SJCRH30 (cell line): ENCODE data around the gene PRRC2B. TPM values are rescaled to one million over a fixed set of nuclear protein-coding genes. Genes with fewer than 3 reads are reported as not detected.
"Not testable (repeated sequence)": the region's sequence is repeated elsewhere in the genome, so short reads cannot be mapped to it uniquely, and the experiment has no call there.

Experiments
- DNase-seq, 2 experiments: peaks; one replicate each; pipeline ENCODE4 v3.0.0-alpha.2; 2015 to 2020
- H3K27ac ChIP-seq: fragments of 250-450 bp; sonication (Bioruptor Pico); 2 replicates; pipeline ENCODE4 v1.5.1; 2020; ENCODE audit warnings: mild to moderate bottlenecking, moderate library complexity
- H3K27me3 ChIP-seq: fragments of 250-450 bp; sonication (Bioruptor Pico); 2 replicates; pipeline ENCODE4 v1.5.1; 2020; ENCODE audit warnings: mild to moderate bottlenecking, moderate library complexity
- H3K36me3 ChIP-seq: fragments of 250-450 bp; sonication (Bioruptor Pico); 2 replicates; pipeline ENCODE4 v1.5.1; 2020; ENCODE audit warnings: mild to moderate bottlenecking, moderate library complexity
- H3K4me1 ChIP-seq: fragments of 250-450 bp; sonication (Bioruptor Pico); 2 replicates; pipeline ENCODE4 v1.5.1; 2020; ENCODE audit warnings: mild to moderate bottlenecking, moderate library complexity
- H3K4me3 ChIP-seq: fragments of 250-450 bp; sonication (Bioruptor Pico); 2 replicates; pipeline ENCODE4 v1.5.1; 2020; ENCODE audit warnings: mild to moderate bottlenecking, moderate library complexity
- H3K9me3 ChIP-seq: fragments of 250-450 bp; sonication (Bioruptor Pico); replicated peaks from 2 replicates; pipeline ENCODE4 v1.5.1; 2020; ENCODE audit warnings: mild to moderate bottlenecking, moderate library complexity
- total RNA-seq: library from RNA; depleted of rRNA; stranded (reverse); fragments of >200 nt; shearing (Covaris generic); gene quantifications from 2 replicates; pipeline ENCODE4 v1.2.3, GENCODE V29; 2014; rRNA removed

The PRRC2B gene
- total RNA-seq, 1 experiment from 2014 or later: 185 TPM

DNA sequence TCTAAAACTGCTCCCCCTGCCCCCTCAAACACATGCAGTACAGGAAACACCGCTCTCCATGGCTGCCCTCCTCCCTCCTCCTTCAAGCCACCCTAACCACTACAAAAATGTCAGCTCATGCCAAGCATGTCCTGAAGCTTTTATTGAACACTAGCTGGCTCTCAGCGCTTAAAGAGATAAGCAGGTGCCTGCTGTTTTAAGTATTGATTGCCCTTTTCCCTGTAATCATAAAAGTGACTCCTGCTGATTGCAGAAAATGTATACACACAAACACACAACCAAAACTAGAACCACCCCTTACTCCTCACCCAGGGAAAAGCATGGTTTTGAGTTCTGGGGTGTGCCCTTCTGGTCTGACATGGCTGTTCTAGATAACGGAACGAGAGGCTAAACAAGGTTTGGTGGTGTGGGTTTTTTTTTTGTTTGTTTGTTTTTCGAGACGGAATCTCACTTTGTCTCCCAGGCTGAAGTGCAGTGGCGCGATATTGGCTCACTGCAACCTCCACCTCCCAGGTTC is 140.9 kb downstream of the PRRC2B start:
- H3K27me3 ChIP-seq: no peaks in the 10 kb centered on the region
- peaks cover 4% of the 10 kb centered on the region; the same call in 1 of the 2 replicates for H3K36me3 ChIP-seq
- H3K9me3 ChIP-seq: no peaks in the 10 kb centered on the region
- H3K27ac ChIP-seq: no peak overlapping the region
- no peak for DNase-seq
- no peak overlapping the region for H3K4me3 ChIP-seq
- H3K4me1 ChIP-seq: no peaks in the 10 kb centered on the region

- no peak overlapping the region for H3K4me3 ChIP-seq
- no peaks in the 10 kb centered on the region for H3K36me3 ChIP-seq
- no peaks in the 10 kb centered on the region for H3K27me3 ChIP-seq
- H3K4me1 ChIP-seq: no peaks in the 10 kb centered on the region
- no peak for DNase-seq
- peaks cover 4% of the 10 kb centered on the region; the same call in 1 of the 2 replicates for H3K9me3 ChIP-seq
- H3K27ac ChIP-seq: no peak overlapping the region
These were observed 144.1 kb downstream of the PRRC2B start for GRCh38 chr9:131537946-131538345.

- no peaks in the 10 kb centered on the region for H3K36me3 ChIP-seq
These were observed 145.5 kb downstream of the PRRC2B start for GRCh38 chr9:131539223-131539923.

GRCh38 chr9:131543141-131543540 is 149.3 kb downstream of the PRRC2B start:
- peaks cover 11% of the 10 kb centered on the region for H3K9me3 ChIP-seq
- no peak overlapping the region for H3K4me3 ChIP-seq
- DNase-seq: no peak
- no peak overlapping the region for H3K27ac ChIP-seq
- peaks cover 4% of the 10 kb centered on the region; the same call in 1 of the 2 replicates for H3K4me1 ChIP-seq
- no peaks in the 10 kb centered on the region for H3K27me3 ChIP-seq
- no peaks in the 10 kb centered on the region for H3K36me3 ChIP-seq

More at GRCh38 chr9:131539223-131539923, 145.5 kb downstream of the PRRC2B start:
- no peaks in the 10 kb centered on the region for H3K27me3 ChIP-seq
- no peak overlapping the region for H3K27ac ChIP-seq
- no peak for DNase-seq
- H3K4me3 ChIP-seq: no peak overlapping the region
- H3K9me3 ChIP-seq: peaks cover 11% of the 10 kb centered on the region
- no peaks in the 10 kb centered on the region for H3K4me1 ChIP-seq

GRCh38 chr9:131545003-131545785 is 151.3 kb downstream of the PRRC2B start, which contains the start of gene PRRT1B:
Gene PRRT1B, plus strand, starts transcription at chr9:131545523. Its CDS starts 93 bp downstream, at chr9:131545616.
- no peaks in the 10 kb centered on the region for H3K36me3 ChIP-seq
- H3K4me3 ChIP-seq: peak within 1 kb of the TSS; percentile 56
- H3K4me1 ChIP-seq: peaks cover 4% of the 10 kb centered on the region; the same call in 1 of the 2 replicates
- no peak within 1 kb of the TSS for H3K27ac ChIP-seq
- no peaks in the 10 kb centered on the region for H3K27me3 ChIP-seq
- DNase-seq: no peak
- H3K9me3 ChIP-seq: peaks cover 11% of the 10 kb centered on the region

DNA sequence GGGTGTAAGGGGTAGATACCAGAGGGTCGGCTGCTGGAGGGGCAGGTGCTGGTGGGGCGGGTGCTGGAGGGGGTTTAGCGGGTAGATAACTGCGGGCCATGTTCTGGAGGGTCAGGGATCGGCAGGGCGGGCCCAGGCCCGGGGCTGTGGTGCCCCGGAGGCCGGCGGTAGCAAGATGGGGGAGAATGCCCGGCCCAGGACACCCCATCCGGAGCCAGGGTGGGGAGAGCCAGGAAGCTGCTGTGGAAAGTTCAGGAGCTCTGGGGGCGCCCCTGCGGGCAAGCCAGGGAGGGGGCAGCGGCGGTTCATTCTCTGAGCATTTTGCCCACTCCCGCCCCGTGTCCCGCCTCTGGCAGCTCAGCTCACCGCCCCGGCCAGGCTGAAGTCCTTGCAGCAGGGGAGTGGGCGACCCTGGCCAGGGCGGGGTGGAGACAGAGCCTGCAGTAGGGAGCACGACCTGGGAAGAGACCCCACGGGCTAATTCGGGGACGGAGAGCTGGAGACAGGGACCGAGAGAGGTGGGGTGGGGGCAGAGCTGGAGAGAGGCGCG is 152.0 kb downstream of the PRRC2B start:
- Histone ChIP-seq H3K4me1 (peaks cover 4% of the 10 kb centered on the region; the same call in 1 of the 2 replicates), H3K4me3 (peak overlapping the region; percentile 56), H3K27ac (no peak overlapping the region), H3K27me3 (no peaks in the 10 kb centered on the region), H3K9me3 (peaks cover 11% of the 10 kb centered on the region), H3K36me3 (no peaks in the 10 kb centered on the region)
- no peak for DNase-seq

GRCh38 chr9:131546336-131547084 is 152.6 kb downstream of the PRRC2B start:
- no peaks in the 10 kb centered on the region for H3K36me3 ChIP-seq
- no peaks in the 10 kb centered on the region for H3K27me3 ChIP-seq
- H3K4me3 ChIP-seq: peak overlapping the region; percentile 56
- peaks cover 11% of the 10 kb centered on the region for H3K9me3 ChIP-seq
- H3K27ac ChIP-seq: peak overlapping the region; percentile 36
- peak; percentile 84 for DNase-seq
- H3K4me1 ChIP-seq: peaks cover 4% of the 10 kb centered on the region; the same call in 1 of the 2 replicates

DNA sequence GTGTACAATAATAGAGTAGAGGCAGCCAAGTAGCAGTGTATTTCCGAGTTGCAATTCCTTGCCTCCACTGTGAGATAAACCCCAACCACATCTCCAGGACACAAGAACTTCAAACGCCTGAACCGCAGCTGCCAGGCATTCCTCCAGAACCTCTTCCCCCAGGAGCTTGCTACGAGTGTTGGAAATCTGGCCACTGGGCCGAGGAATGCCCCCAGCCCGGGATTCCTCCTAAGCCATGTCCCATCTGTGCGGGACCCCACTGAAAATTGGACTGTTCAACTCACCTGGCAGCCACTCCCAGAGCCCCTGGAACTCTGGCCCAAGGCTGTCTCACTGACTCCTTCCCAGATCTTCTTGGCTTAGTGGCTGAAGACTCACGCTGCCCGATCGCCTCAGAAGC is 155.3 kb downstream of the PRRC2B start:
- H3K27ac ChIP-seq, H3K36me3 ChIP-seq, H3K27me3 ChIP-seq, DNase-seq, H3K4me1 ChIP-seq, H3K9me3 ChIP-seq, H3K4me3 ChIP-seq: not testable (repeated sequence)

Other genes starting within 250 kb of the PRRC2B start
- 2.2 and 2.4 TPM in 2 replicates for gene FAM78A, start 117.6 kb upstream of the PRRC2B start, total RNA-seq
- 1.8 TPM in 2 replicates for gene PLPP7, start 104.4 kb upstream of the PRRC2B start, total RNA-seq
- gene POMT1, start 108.8 kb downstream of the PRRC2B start, total RNA-seq: 23.0 and 25.6 TPM in 2 replicates
- 49.2 and 54.3 TPM in 2 replicates for gene UCK1, start 137.2 kb downstream of the PRRC2B start, total RNA-seq
- gene PRRT1B, start 151.4 kb downstream of the PRRC2B start, total RNA-seq: not detected in 2 replicates